ENCODE results near the gene UQCC2. TPM values are rescaled to one million over a fixed set of nuclear protein-coding genes. Genes with fewer than 3 reads are reported as not detected.

Gene UQCC2
- total RNA-seq, 1 donor from 2014 or later, result 11.9 TPM

DNA sequence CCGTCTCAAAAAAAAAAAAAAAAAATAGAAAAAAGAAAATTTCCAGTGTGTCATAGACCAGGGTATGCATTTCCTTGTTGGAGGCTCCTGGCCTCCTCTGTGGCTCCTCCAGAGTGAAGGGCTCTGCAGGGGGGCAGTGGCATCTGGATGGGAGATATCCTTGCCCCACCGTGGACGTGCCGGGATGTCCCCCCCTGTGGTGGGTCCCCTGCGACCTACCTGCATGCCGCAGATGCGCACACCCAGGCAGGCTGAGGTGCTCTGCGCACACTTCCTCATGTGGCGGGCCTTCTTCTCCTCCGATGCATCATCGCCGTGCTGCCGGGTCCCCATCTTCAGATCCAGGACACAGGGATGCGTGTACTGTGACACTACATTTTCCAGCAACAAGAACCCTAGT lies 13.7 kb upstream of the UQCC2 start:
- no peak for DNase-seq

DNA sequence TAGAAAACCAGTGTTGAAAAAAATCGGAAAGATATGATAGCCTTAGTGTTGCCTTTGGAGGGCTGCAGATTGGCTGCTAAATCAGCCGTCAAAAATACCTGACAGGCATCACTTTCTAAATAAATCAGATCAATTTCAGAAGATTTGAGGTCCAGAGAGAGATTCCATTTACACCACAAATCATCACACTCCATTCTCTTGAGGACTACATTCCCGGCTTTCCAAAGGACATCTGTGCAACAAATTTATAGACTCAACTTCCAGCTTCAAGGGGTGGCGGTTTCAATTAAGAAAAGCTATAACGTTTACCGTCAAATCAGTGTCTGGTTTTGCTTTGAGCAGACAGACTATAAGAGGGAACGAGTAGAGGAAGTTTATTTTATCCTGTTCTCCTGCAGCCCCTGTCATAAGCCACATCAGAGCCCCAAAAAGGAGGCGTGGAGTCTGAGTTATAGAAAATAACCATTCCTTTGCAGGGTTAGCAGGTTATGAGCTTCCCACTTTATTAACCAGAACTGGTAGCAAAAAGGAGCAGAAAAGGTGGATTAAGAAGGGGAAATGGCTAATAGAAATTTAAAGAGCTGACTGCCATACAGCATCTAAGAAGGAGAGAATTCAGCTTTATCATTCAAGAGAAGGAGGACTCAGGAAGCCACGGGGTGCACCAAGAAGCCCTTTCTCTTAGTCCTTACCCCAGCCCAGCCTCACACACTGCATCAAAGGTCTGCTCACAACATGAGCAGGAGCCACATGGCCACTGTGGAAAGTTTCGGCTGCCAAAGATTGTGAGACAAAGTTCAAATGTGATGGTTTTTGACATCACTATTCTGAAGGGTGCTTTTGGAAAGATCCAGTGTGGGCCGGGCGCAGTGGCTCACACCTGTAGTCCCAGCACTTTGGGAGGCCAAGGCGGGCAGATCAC lies 12.9 kb upstream of the UQCC2 start:
- no peak for DNase-seq

DNA sequence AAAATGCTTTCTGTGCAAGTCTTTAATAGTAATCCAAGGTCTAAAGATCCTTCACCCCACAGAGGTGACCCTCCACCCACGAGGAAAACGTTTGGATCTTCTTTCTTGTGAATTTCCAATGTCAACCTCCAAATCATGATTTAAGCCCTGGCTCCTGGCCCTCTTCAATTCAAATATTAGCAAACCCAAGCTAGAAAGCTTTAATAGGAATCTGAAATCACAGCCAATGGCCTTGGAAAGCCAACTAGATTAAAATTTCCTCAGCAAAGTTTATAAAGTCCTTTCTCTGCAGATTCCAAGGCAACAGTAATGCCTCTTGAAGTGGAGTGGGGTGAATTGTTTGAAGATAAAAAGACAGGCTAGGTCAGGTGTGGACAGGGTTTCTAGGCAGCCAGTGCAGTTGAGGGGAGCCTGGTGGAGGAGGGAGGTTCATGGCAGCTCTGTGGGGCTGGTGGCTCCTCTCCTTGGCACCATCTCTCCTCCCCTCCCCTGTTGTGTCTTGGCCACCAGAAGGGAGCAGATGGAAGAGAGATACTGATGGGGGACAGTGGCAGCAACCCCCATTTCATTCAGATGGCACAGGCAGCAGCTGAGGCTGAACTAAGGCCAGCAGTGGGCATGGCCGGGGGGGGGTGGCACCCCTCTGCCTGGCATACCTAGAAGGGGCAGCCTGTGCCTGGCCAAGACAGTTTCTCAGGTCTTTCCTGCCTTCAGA lies 12.0 kb upstream of the UQCC2 start:
- no peak for DNase-seq

DNA sequence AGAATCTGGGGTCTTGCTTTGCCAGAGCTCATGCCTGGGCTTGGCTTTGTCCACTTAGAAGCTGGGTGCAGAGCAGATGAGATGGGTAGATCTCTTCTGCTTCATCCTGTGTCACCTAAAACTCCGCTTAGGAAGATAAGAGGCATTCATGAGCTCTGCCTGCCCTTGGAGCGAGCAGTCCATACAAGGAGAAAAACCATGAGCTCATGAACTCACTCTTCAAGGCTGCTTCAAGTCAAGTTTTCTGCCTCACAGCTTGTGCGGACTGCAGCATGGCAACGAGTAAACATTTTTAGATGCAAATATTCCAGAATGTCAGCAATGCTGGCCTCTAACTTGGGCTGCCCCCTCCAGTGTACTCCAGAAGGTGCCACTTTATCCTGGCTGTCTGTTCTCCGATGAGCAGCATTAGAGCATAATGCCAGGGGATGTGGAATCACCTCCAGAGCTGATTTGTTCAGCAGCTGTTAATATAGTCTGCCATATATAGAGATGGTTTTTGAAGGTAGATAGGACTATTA lies 10.7 kb upstream of the UQCC2 start:
- no peak for DNase-seq

DNA sequence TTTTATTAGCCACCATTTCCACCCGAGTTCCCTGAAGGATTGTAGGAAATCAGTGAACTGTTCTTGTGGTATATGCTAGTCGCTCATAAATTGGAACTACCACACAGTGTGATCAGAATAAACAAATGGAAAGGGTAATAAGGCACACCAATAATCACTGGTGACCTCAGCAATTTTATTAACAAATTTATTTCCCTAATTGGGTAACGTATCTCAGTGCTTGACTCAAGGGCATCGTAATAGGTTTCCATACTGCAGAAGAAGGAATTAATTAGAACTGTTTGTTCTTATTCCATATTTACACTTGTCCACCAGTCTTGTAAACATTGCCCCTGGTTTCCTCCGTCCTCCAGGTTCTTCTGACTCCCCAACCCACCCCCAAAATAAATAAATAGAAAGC lies 10.0 kb upstream of the UQCC2 start:
- DNase-seq, result no peak

DNA sequence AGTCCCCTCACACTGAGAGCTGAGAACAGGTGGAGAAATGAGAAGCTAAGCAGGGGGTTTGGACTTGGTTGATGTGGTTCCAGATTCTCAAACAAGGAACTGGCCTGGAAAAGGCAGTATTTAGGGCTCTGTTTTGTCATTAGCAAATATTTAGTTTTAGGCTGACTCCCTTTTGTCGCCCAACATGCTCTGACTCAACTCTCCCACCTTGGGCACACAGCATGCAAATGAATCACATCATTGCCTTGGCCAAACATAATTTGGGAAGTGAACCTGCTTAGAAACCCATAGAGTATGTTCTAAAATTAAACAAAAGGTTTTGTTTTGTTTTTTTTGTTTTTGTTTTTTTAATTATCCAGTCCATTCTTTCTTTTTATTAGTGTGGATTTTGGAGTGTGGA lies 9.5 kb upstream of the UQCC2 start:
- DNase-seq, result no peak

DNA sequence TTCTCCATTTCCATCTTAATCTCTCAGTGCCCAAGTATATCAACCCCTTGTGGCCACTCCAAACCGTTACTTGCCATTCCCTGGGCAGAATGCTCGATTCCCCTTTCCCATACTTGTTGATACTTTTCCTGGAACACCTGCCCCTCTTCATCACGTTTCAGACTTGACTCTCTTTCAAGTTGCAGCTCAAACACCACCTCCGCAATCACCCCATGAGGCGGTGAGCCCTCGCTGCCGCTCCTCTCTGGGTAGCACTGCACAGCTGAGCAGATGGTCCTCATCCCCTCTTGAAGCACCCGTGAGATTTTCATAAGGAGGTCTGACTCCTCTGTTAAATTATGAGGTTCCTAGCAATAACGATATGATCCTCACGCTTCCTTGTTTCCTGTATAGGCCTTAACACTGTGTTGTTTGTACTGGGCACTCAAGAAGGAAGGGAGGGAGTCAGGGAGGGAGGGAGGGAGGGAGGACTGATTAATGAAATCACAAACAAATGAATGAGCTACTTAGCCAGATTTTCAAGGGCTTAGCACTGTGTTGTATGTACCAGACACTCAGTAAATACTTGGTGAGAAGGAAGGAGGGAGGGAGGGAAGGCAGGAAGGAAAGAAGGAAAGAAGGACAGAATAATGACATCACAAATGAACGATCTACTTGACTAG lies 8.0 kb upstream of the UQCC2 start:
- DNase-seq, result no peak

DNA sequence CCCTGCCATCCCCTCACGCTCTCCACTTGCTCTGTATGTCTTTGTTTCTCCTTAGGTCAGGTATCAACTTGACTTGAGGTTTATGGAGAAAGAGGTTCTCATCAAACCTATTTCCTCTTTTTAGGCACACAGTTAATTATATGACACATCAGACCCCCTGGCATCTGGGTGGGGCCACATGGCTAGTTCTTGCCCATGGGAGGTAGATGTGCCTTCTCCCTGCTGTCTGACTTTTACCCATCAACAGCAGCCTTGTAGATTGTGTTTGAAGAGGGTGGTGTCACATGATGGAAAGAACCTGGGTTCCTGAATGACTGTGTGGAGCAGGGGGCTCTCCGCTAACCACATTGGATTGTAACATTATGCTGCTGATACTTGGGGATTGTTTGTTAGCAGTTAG lies 7.2 kb upstream of the UQCC2 start:
- no peak for DNase-seq

DNA sequence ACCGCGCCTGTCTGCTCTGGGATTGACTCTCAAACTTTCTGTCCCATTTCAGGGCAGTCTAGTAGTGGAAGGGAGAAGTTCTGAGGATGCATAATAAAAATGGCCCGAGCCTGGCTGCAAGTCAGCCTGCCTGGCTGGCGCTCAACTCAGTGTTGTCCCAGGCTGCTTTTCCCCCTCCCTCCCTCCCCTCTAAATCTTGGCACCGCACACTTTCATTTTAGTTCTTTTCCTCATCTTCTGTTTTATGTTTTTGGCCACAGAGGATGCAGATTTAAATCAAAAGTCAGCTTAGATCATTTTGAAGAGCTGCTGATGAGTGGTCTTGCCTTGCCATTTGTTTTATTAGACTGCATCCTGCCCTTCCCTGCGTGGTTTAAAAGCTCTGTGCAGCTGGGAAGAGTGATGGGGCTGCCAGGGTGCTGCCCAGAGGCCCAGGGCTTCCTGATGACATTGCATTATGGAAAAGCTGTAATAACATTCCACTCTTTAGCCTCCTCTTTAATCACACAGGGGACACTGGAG lies 6.5 kb upstream of the UQCC2 start:
- DNase-seq, result peak; percentile 30

DNA sequence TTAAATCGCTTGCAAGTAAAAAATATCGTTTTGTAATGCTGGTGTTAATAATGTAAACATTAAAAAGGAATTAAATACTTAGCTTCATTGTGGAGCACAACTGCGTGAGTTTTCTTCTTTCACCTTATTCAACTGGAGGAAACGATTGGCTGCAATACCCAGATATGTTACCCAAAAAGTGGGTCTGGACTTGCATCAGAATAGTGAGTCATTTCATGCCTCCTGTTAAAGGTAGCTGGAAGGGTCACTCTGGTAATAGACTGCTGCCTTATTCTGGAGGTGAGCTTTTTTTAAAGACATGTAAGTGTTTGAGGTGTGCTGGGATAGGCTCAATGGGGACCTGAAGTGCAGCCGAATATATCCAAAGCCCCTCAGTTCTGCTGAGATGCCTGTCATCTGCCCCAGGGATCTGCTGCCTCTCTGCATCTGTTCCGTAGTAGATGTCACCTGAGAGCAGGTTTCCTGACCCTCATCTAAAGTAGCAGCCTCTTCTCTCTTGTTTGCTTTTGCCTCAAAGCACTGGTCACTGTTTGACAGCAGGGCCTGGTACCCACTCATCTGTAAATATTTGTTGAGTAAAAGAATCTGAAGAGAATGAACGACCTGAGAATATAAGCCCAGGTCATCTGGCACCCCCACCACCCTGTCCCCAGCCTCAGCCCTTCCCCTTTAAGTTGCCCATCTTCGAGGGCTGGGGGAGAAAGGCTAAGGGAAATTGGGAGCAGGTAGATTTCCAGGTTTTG lies 5.6 kb upstream of the UQCC2 start:
- no peak for DNase-seq

DNA sequence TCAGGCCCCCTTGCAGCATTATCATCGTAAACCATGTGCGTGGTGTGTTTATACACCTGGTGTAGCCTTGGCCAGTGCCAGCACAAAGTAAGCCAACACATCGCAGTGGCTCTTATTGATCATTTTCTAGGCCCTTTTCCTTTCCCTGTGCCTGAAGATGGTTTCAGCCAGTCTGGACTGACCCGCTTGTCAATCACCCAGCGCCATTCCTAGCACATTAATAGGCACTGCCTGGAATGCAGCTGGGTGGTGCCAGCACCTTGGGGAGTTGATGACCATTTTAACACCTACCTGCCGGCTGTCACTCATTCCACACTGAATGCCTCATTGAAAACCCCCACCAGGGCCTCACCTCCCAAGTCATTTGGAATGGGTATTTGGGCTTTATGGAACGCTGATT lies 4.9 kb upstream of the UQCC2 start:
- no peak for DNase-seq

DNA sequence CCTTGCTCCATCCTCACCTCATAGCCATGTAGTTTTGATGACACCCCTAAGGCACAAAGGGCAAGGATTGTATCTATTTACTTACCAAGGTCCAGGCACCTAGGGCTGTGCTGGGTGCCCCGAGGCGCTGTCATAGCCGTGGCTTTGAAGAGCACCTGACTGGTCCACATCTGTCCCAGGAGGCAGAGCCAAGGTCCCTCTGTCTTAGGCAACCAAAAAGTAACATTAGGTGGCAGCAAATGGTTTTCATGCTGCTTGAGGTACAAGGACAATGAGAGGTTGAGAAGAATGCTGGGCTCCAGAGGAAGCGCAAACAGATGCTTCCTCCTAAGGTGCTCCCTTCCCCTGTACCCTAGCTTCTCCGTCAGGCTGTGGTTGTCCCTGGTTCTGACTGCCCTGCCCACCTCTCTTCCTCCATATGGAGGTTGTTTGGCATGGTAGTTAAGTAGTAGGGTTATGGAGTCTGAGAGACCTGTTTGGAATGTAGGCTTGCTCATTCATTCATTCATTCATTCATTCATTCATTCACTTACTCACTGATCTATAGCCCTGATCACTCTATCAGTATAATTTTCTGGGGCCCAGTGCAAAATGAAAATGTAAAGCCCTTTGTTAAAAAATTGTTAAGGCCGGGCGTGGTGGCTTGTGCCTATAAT lies 3.0 kb upstream of the UQCC2 start:
- DNase-seq, result no peak

DNA sequence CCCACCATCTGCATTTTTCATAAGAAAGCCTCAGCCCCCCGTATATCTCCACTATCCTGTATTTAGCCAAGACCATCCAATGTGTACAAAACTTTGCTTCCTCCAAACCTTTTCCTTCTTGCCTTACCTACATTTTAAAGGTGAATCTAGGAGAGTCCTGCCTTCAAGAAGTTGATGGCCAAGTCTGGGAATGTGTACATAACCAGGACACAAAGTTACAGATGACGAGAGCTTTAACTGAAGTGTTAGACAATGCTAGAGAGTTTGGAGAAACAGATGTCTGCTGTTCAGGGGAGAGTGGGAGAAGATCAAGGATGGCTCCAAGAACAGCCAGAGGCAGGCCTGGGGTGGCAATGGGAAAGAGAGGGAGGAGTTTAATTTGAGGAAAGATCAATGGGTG lies 2.3 kb upstream of the UQCC2 start:
- no peak for DNase-seq

DNA sequence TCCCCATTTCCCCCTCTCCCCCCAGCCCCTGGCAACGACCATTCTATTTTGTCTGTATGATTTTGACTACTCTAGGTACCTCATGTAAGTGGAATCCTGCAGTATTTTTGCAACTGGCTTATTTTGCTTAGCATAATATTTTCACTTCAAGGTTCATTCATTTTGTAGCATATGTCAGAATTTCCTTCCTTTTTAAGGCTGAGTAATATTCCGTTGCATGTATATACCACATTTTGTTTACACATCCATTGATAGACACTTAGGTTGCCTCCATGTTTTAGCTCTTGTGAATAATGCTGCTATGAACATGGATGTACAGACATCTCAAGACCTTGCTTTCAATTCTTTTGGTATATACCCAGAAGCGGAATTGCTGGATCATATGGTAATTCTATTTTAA lies 1.4 kb upstream of the UQCC2 start:
- DNase-seq, result no peak

DNA sequence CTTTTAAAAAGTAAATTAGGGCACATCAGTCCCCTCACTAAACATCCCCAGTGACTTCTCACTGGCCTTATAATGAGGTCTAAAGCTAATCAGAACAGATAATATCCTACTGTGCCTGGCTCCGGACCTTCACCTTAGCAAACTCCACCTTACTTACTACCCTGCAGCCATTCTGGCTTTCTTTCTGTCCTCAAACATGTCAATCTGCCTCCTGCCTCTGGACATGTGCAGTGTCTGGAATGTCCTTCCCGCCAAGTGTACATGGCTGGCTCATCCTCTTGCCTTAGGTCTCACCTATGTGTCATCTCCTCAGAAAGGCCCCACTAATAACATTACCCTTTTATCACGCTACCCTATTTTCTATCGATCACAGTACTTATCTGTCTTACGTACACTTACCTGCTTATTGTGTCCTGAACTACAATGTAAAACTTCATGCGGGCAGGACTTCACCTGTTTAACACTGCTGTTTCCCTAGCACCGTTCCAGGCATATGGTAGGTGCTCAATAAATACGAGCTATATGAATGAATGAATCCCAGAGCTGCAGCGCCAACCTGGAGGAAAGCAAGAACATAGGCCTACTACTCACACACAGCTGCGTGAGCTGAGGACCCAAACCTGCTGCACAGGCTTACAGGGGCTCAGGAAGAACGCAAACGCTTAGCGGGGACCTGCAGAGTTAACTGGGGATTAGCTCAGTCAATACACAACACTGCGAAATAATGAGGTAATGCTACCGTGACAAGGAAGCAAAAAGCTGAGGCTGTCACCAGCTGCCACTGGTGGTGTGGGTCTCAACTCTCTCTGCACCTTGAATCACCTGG lies 991 bp downstream of the UQCC2 start:
- peak; percentile 47 for DNase-seq

DNA sequence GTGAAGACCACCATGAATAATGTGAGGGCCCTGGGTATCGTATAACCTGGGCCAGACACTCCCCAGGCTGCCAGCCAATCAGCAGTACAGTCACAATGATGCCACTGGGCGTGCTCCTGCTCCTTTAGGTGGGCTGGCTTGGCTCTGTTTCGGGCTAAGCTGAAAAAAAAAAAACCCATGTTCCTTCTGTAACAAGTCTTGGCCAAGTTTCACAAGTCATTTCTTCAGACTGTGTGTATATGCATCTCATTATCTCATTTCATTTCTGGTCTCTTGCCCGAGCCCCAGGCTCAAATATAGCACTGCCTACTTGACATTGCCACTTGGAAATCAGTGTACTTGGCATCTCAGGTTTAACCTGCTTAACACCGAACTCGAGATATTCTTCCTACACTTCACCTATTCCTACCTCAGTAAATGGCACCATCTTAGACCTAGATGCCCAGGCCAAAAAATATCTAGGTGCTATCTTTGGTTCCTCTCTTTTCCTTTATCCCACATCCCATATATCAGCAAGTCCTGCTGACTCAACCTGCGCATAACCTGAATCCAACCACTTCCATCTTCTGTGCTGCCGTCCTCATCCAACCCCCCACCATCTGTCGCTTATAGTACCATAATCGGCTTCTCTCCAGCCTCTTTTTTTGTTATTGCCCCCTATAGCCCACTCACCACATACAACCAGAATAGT lies 1.8 kb downstream of the UQCC2 start:
- no peak for DNase-seq

DNA sequence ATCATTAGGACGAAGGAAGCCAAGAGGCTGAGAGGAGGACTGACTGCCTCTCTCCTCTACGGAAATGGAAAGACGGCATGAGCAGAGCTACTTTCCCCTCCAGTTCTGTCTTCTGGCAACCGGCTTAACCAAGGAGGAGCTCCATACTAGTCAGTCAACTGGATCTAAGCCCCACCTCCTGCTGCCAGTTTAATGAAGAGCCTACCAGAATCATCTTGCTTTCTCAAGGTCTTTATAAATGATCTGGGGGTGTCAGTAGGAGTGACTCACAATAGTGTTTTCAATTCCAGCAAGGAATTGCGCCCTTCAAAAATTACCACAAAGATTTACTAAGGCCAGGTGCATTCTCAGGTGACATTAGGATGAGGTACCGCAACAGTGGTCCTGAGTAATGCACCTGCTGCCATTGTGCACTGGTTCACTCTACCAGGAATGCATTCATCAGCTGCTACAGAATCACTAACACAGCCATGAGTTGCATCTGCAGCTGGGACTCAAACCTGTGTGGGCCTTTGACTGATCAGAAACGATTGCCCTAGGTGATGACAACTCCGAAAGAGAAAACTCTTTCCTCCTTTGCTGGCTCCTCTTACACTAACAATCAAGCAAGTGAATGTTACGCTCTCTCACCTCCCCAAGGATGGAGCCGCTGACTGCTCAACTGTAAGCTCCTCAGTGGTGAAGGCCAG lies 2.8 kb downstream of the UQCC2 start:
- DNase-seq, result no peak

DNA sequence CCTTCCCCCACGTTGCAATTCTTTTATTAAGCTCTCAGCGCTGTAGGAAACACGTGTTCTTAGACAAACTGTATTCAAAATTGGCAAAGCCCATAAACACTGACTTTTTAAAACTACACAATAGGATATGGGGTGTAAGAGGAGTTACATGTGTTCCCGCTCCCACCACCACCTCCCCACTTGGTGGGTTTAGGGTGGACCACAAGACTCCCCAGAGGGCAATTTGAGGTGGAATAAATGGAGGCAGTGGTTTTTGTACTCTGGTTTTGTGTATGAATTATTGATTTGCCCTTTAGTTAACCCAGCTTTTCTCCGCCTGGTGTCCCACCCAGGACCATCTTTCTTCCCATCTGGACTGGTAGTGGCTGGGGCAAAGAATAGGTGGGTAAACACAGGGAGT lies 3.7 kb downstream of the UQCC2 start:
- no peak for DNase-seq

Measured in tongue (tissue), 2 donors.